BLaER1 treated with 17β-estradiol and CSF1 and Interleukin-3, amounts not matched to agents 10 nM and 100 nM (cell line): Measurements from ENCODE around the gene NLGN3.
A peak's percentile ranks its signal among the peaks of the same experiment; 100 is the strongest.

Experiments
- H3K27ac ChIP-seq, 11 experiments: shearing (Covaris generic); formaldehyde crosslinking; 2 replicates each; pipeline ENCODE4 v1.8.1; 2022
- H3K27me3 ChIP-seq, 11 experiments: shearing (Covaris generic); formaldehyde crosslinking; 2 replicates each; pipeline ENCODE4 v1.8.1; 2022
- H3K36me3 ChIP-seq, 11 experiments: shearing (Covaris generic); formaldehyde crosslinking; 2 replicates each; pipeline ENCODE4 v1.8.1; 2022
- H3K4me1 ChIP-seq, 10 experiments: shearing (Covaris generic); formaldehyde crosslinking; 2 replicates each; pipeline ENCODE4 v1.8.1; 2022
- H3K4me2 ChIP-seq, 11 experiments: shearing (Covaris generic); formaldehyde crosslinking; 2 replicates each; pipeline ENCODE4 v1.8.1; 2022
- H3K4me3 ChIP-seq, 10 experiments: shearing (Covaris generic); formaldehyde crosslinking; 2 replicates each; pipeline ENCODE4 v1.8.1; 2022
- H3K9ac ChIP-seq, 11 experiments: shearing (Covaris generic); formaldehyde crosslinking; 2 replicates each; pipeline ENCODE4 v1.8.1; 2022
- H3K9me3 ChIP-seq, 11 experiments: shearing (Covaris generic); formaldehyde crosslinking; replicated peaks in 1 of 11; 2 replicates each; pipeline ENCODE4 v1.8.1; 2022
- H4K20me1 ChIP-seq, 11 experiments: shearing (Covaris generic); formaldehyde crosslinking; 2 replicates each; pipeline ENCODE4 v1.8.1; 2022
- Cebpa-rat ChIP-seq, 11 experiments: shearing (Covaris generic); IDR thresholded peaks; 2 replicates each; pipeline ENCODE4 v1.8.1; 2022

The NLGN3 gene

DNA sequence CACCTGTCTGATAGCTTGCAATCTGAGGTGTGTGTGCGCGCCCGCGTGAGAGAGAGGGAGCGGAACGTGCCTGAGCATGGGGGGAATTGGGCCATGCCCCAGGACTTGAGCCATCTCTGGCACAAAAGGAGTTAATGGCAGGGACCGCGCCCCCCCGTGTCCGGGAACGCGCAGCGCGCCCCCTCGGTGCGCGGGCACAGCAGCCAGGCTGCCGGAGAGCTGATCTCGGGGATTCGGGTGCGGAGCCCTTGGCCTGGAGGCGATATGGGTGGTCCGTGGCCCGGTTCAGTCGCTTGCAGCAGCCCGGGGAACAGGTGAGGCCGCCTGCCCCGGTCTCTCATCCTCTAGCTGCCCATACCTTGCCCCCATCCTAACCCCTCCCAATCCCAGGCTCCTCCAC, at the start of gene NLGN3:
TSS of gene NLGN3 (plus strand) at position 191 of the 400 bp plus-strand sequence. CDS start 2,909 bp downstream, outside the sequence.
- Histone ChIP-seq H3K4me2 (peak within 1 kb of the TSS in 10 of 11 experiments; percentile 19 to 54 (median 42); a peak in 11 of 22 replicates), H4K20me1 (peaks cover 0 to 29% (median 0%) of the 10 kb centered on the region in 11 experiments; a peak in 5 of 22 replicates), H3K9me3 (no peaks in the 10 kb centered on the region), H3K27me3 (peaks cover 20 to 82% (median 59%) of the 10 kb centered on the region in 11 experiments), H3K9ac (no peak within 1 kb of the TSS), H3K27ac (no peak within 1 kb of the TSS), H3K4me3 (no peak within 1 kb of the TSS), H3K36me3 (peaks cover 11 to 43% (median 22%) of the 10 kb centered on the region in 11 experiments; a peak in 19 of 22 replicates), H3K4me1 (peaks cover 19 to 29% (median 23%) of the 10 kb centered on the region in 10 experiments)
- TF ChIP-seq Cebpa-rat (IDR thresholded peaks at IDR 0.05): no peak

GRCh38 chrX:71095033-71095432, 49.6 kb upstream of the NLGN3 start:
- peak overlapping the region in 10 of 11 experiments; percentile 36 to 71 (median 63); a peak in 15 of 22 replicates for H3K27ac ChIP-seq
- H3K9ac ChIP-seq: peak overlapping the region; percentile 48 to 80 (median 74); a peak in 20 of 22 replicates
- peaks cover 16 to 44% (median 26%) of the 10 kb centered on the region in 10 experiments for H3K4me1 ChIP-seq
- no peaks in the 10 kb centered on the region for H3K36me3 ChIP-seq
- H3K4me2 ChIP-seq: peak overlapping the region; percentile 58 to 82 (median 72)
- H3K27me3 ChIP-seq: peaks cover 78 to 98% (median 88%) of the 10 kb centered on the region in 11 experiments
- peak overlapping the region; percentile 49 to 75 (median 62) for H3K4me3 ChIP-seq
- no peak for TF ChIP-seq Cebpa-rat (IDR thresholded peaks at IDR 0.05)
- H3K9me3 ChIP-seq: no peaks in the 10 kb centered on the region
- peaks cover 0 to 16% (median 0%) of the 10 kb centered on the region in 11 experiments; a peak in 6 of 22 replicates for H4K20me1 ChIP-seq

- peak within 1 kb of the TSS; percentile 82 to 94 (median 88) for H3K4me2 ChIP-seq
- peaks cover 16 to 44% (median 26%) of the 10 kb centered on the region in 10 experiments for H3K4me1 ChIP-seq
- H3K9ac ChIP-seq: peak within 1 kb of the TSS; percentile 63 to 80 (median 76)
- TF ChIP-seq Cebpa-rat (IDR thresholded peaks at IDR 0.05): no peak
- peaks cover 79 to 98% (median 90%) of the 10 kb centered on the region in 11 experiments for H3K27me3 ChIP-seq
- H3K27ac ChIP-seq: peak within 1 kb of the TSS in 10 of 11 experiments; percentile 36 to 71 (median 63); a peak in 17 of 22 replicates
- no peaks in the 10 kb centered on the region for H3K9me3 ChIP-seq
- peak within 1 kb of the TSS; percentile 58 to 75 (median 64) for H3K4me3 ChIP-seq
- H3K36me3 ChIP-seq: no peaks in the 10 kb centered on the region
- H4K20me1 ChIP-seq: peaks cover 0 to 16% (median 0%) of the 10 kb centered on the region in 11 experiments; a peak in 6 of 22 replicates
Observed at GRCh38 chrX:71095555-71095980, 49.1 kb upstream of the NLGN3 start, which contains the start of gene FOXO4. Gene FOXO4, plus strand, starts transcription at chrX:71095851. Its CDS starts 678 bp downstream, at chrX:71096529.

DNA sequence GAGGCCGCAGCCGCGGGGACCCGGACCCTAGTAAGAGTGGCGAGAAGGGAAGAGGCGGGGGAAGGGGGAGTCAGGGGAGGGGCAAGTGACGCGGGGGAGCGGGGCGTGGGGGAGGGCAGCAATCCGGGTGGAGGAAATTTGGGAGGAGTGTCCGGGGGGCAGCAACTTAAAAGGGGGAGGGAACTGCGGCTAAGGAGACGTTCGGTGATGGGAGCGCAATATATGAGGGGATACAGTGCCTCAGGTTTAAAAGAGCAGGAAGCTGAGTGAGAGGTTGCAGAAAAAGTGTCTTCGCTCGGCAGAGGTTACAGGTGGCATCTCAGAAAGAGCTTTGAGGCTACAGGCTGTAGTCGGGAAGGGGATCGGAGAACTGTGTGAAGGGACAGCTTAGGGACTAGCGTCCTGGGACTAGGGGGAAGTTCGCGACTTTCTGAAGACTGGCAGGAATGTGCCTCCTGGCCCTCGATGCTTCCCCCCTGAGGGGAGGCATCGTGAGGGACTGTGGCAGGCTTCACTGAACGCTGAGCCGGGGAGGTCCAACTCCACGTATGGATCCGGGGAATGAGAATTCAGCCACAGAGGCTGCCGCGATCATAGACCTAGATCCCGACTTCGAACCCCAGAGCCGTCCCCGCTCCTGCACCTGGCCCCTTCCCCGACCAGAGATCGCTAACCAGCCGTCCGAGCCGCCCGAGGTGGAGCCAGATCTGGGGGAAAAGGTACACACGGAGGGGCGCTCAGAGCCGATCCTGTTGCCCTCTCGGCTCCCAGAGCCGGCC, 48.5 kb upstream of the NLGN3 start:
- H3K27ac ChIP-seq: peak overlapping the region in 9 of 11 experiments; percentile 9 to 67 (median 43); a peak in 14 of 22 replicates
- H3K4me1 ChIP-seq: peaks cover 19 to 46% (median 29%) of the 10 kb centered on the region in 10 experiments
- H3K36me3 ChIP-seq: no peaks in the 10 kb centered on the region
- no peaks in the 10 kb centered on the region for H3K9me3 ChIP-seq
- peaks cover 0 to 16% (median 0%) of the 10 kb centered on the region in 11 experiments; a peak in 6 of 22 replicates for H4K20me1 ChIP-seq
- H3K9ac ChIP-seq: peak overlapping the region; percentile 56 to 79 (median 73)
- H3K4me3 ChIP-seq: peak overlapping the region; percentile 58 to 75 (median 64)
- H3K4me2 ChIP-seq: peak overlapping the region; percentile 82 to 94 (median 88)
- H3K27me3 ChIP-seq: peaks cover 79 to 98% (median 93%) of the 10 kb centered on the region in 11 experiments
- TF ChIP-seq Cebpa-rat (IDR thresholded peaks at IDR 0.05): no peak

DNA sequence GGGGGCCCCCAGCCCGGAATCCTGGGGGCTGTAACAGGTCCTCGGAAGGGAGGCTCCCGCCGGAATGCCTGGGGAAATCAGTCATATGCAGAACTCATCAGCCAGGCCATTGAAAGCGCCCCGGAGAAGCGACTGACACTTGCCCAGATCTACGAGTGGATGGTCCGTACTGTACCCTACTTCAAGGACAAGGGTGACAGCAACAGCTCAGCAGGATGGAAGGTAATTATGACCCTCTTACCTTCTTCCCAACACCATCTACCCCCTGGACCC, 47.9 kb upstream of the NLGN3 start:
- Histone ChIP-seq H3K27ac (peak overlapping the region in 9 of 11 experiments; percentile 9 to 67 (median 43); a peak in 12 of 22 replicates), H3K9me3 (no peaks in the 10 kb centered on the region), H3K27me3 (peaks cover 79 to 98% (median 93%) of the 10 kb centered on the region in 11 experiments), H3K36me3 (no peaks in the 10 kb centered on the region), H3K4me3 (peak overlapping the region; percentile 58 to 75 (median 64)), H3K4me2 (peak overlapping the region; percentile 82 to 94 (median 88)), H3K4me1 (peaks cover 24 to 46% (median 34%) of the 10 kb centered on the region in 10 experiments), H4K20me1 (peaks cover 0 to 16% (median 0%) of the 10 kb centered on the region in 11 experiments; a peak in 6 of 22 replicates), H3K9ac (peak overlapping the region; percentile 56 to 79 (median 73))
- TF ChIP-seq Cebpa-rat (IDR thresholded peaks at IDR 0.05): no peak

DNA sequence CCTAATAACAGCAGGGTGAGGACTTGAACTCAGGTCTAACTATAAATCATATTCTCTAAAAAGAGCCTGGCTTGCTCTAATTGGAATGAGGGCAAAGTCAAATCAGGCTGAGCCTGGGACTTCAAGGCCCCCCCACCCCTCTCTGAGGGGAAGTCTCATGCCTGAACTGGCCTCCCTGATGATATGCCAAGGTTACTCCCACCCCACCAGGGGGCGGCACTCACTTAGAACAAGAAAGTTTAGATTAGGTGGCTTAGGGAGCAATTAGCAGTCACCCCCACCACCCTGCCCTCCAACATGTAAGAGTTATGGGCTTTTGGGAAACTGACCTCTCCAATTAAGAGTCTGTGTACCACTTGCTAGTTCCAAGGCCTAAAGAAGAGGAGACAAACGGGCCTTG, 46.3 kb upstream of the NLGN3 start:
- no peak overlapping the region for H3K27ac ChIP-seq
- H4K20me1 ChIP-seq: peaks cover 0 to 16% (median 0%) of the 10 kb centered on the region in 11 experiments; a peak in 6 of 22 replicates

DNA sequence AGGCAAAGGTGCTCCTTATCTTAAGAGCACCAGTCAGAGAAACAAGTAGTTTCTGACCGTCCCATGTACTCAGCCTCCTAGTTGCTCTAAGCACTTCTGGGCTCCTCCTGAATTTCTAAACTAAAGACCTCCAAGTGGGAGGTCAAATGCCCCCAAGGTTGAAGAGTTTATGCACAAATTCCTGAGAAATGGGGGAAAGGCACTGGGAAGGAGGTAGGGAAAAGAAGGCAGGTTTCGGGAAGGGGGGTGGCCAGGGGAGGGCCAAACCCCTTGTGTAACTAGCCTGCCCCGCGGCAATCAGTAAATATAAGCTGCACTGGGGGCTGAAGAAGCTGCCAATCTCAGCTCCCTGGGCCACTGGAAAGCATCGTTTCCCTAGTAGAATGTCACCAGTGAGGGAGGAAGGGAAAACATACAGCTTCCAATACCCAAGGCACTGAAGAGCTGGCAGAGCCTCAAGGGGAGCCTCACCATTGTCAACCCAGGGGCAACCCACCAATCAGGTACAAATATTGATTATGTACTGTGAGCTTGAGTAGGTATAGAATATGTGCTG, 45.6 kb upstream of the NLGN3 start:
- Histone ChIP-seq H3K27ac (no peak overlapping the region), H3K4me1 (peaks cover 44 to 65% (median 57%) of the 10 kb centered on the region in 10 experiments), H3K36me3 (no peaks in the 10 kb centered on the region), H3K9me3 (no peaks in the 10 kb centered on the region), H4K20me1 (peaks cover 0 to 16% (median 0%) of the 10 kb centered on the region in 11 experiments; a peak in 6 of 22 replicates), H3K9ac (peak overlapping the region in 2 of 11 experiments; percentile 1 to 7; a peak in 2 of 22 replicates), H3K4me2 (peak overlapping the region in 10 of 11 experiments; percentile 1 to 88 (median 40); a peak in 16 of 22 replicates), H3K4me3 (no peak overlapping the region), H3K27me3 (peaks cover 85 to 98% (median 94%) of the 10 kb centered on the region in 11 experiments)
- TF ChIP-seq Cebpa-rat (IDR thresholded peaks at IDR 0.05): no peak

More for the DNA sequence above, 46.3 kb upstream of the NLGN3 start:
- Histone ChIP-seq H3K4me2 (peak overlapping the region in 10 of 11 experiments; percentile 1 to 88 (median 45); a peak in 17 of 22 replicates), H3K4me3 (no peak overlapping the region), H3K36me3 (no peaks in the 10 kb centered on the region), H3K9me3 (no peaks in the 10 kb centered on the region), H3K4me1 (peaks cover 38 to 58% (median 50%) of the 10 kb centered on the region in 10 experiments), H3K27me3 (peaks cover 84 to 98% (median 93%) of the 10 kb centered on the region in 11 experiments), H3K9ac (peak overlapping the region in 2 of 11 experiments; percentile 1 to 7; a peak in 1 of 22 replicates)
- TF ChIP-seq Cebpa-rat (IDR thresholded peaks at IDR 0.05): no peak

DNA sequence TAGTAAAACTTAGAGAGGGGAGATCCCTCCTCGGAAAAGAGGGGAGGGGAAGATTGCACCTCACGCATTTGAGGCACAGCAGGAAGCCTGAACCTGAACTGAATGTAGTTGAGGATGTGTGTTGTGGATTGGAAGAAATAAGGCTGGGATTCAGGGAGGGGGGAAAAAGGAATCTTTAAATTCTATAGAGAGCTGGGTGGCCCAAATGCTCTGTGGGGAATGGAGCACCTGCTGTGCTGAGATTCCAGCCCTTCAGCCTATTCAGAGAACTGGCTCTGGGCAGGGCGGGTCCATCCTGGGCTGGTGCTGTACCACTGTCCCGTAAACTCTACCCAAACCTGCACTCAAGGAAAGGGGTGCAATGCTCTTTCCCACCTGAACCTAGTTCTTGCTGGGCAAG, 44.9 kb upstream of the NLGN3 start:
- Histone ChIP-seq H3K9me3 (no peaks in the 10 kb centered on the region), H3K36me3 (no peaks in the 10 kb centered on the region), H3K4me1 (peaks cover 46 to 70% (median 60%) of the 10 kb centered on the region in 10 experiments), H4K20me1 (peaks cover 0 to 16% (median 0%) of the 10 kb centered on the region in 11 experiments; a peak in 6 of 22 replicates), H3K9ac (no peak overlapping the region), H3K4me2 (peak overlapping the region in 3 of 11 experiments; percentile 1 to 84 (median 82); a peak in 2 of 22 replicates), H3K27ac (no peak overlapping the region), H3K27me3 (peaks cover 86 to 98% (median 95%) of the 10 kb centered on the region in 11 experiments), H3K4me3 (no peak overlapping the region)
- TF ChIP-seq Cebpa-rat (IDR thresholded peaks at IDR 0.05): no peak
